HG03342 (cell line): ENCODE results near the gene MICAL2.

Experiments used
- ATAC-seq: cut with Tn5 transposase; IDR thresholded peaks from one replicate; pipeline ENCODE4 v1.9.1; 2021; ENCODE audit warnings: mild to moderate bottlenecking, moderate library complexity; ENCODE audit not compliant: unreplicated experiment

The MICAL2 gene

GRCh38 chr11:12116425-12117032 is 6.1 kb downstream of the MICAL2 start:
- no peak for ATAC-seq

GRCh38 chr11:12117200-12117599 is 6.8 kb downstream of the MICAL2 start:
- ATAC-seq: no peak

GRCh38 chr11:12117611-12118010 is 7.2 kb downstream of the MICAL2 start:
- ATAC-seq: no peak

GRCh38 chr11:12118949-12119348 is 8.6 kb downstream of the MICAL2 start:
- no peak for ATAC-seq

- ATAC-seq: no peak
These were observed 9.1 kb downstream of the MICAL2 start for GRCh38 chr11:12119502-12119901.

GRCh38 chr11:12120031-12121008 is 9.9 kb downstream of the MICAL2 start:
- no peak for ATAC-seq

- ATAC-seq: no peak
These were observed 10.6 kb downstream of the MICAL2 start for GRCh38 chr11:12121011-12121410.

GRCh38 chr11:12121517-12121916 is 11.1 kb downstream of the MICAL2 start:
- ATAC-seq: no peak

- no peak for ATAC-seq
These were observed 11.7 kb downstream of the MICAL2 start for GRCh38 chr11:12122083-12122482.

- ATAC-seq: no peak
These were observed 12.9 kb downstream of the MICAL2 start for GRCh38 chr11:12123273-12123672.

- ATAC-seq: no peak
These were observed 13.4 kb downstream of the MICAL2 start for GRCh38 chr11:12123799-12124198.

GRCh38 chr11:12124306-12124705 is 13.9 kb downstream of the MICAL2 start:
- no peak for ATAC-seq

- ATAC-seq: no peak
These were observed 15.3 kb downstream of the MICAL2 start for GRCh38 chr11:12125609-12126149.

- no peak for ATAC-seq
These were observed 16.1 kb downstream of the MICAL2 start for GRCh38 chr11:12126344-12127019.

- no peak for ATAC-seq
These were observed 17.0 kb downstream of the MICAL2 start for GRCh38 chr11:12127206-12127898.

GRCh38 chr11:12128301-12128751 is 17.9 kb downstream of the MICAL2 start:
- ATAC-seq: no peak

GRCh38 chr11:12129227-12129626 is 18.8 kb downstream of the MICAL2 start:
- no peak for ATAC-seq

GRCh38 chr11:12130180-12130980 is 20.0 kb downstream of the MICAL2 start:
- ATAC-seq: no peak

GRCh38 chr11:12131943-12132789 is 21.8 kb downstream of the MICAL2 start:
- no peak for ATAC-seq
